Smooth muscle cell (in vitro differentiated cells): ENCODE data around the gene SIRPB1. TPM values are rescaled to one million over a fixed set of nuclear protein-coding genes. Genes with fewer than 3 reads are reported as not detected.

ENCODE experiments used
- DNase-seq: peaks from one replicate; lab custom pipeline; 2025; ENCODE audit not compliant: unreplicated experiment; lab: John Stamatoyannopoulos, UW
- H2AFZ ChIP-seq: fragments of 200-600 bp; sonication (generic); 2 replicates; pipeline ENCODE4 v1.6.0; 2016; ENCODE audit warnings: antibody characterized with exemption, low read depth, mild to moderate bottlenecking
- H3F3A ChIP-seq: fragments of 200-600 bp; sonication (generic); 2 replicates; pipeline ENCODE4 v1.6.0; 2017; ENCODE audit warnings: antibody characterized with exemption, low read depth
- H3K27ac ChIP-seq: fragments of 200-600 bp; sonication (generic); 2 replicates; pipeline ENCODE4 v1.5.1; 2016; ENCODE audit warnings: low read depth, mild to moderate bottlenecking
- H3K27me3 ChIP-seq: fragments of 200-600 bp; sonication (generic); 2 replicates; pipeline ENCODE4 v1.6.1; 2016; ENCODE audit warnings: low read depth, mild to moderate bottlenecking
- H3K36me3 ChIP-seq: fragments of 200-600 bp; sonication (generic); 2 replicates; pipeline ENCODE4 v1.5.1; 2016; ENCODE audit warnings: low read depth
- H3K4me1 ChIP-seq: fragments of 200-600 bp; sonication (generic); 2 replicates; pipeline ENCODE4 v1.5.1; 2016; ENCODE audit warnings: low read depth
- H3K4me2 ChIP-seq: fragments of 200-600 bp; sonication (generic); 2 replicates; pipeline ENCODE4 v1.6.0; 2016; ENCODE audit warnings: mild to moderate bottlenecking
- H3K4me3 ChIP-seq: fragments of 200-600 bp; sonication (generic); 2 replicates; pipeline ENCODE4 v1.5.1; 2016; ENCODE audit warnings: mild to moderate bottlenecking
- H3K79me2 ChIP-seq: fragments of 200-600 bp; sonication (generic); 2 replicates; pipeline ENCODE4 v1.6.0; 2016; ENCODE audit warnings: low read depth, mild to moderate bottlenecking
- H3K9ac ChIP-seq: fragments of 200-600 bp; sonication (generic); 2 replicates; pipeline ENCODE4 v1.6.0; 2016; ENCODE audit warnings: low read depth
- H3K9me3 ChIP-seq: fragments of 200-600 bp; sonication (generic); replicated peaks from 2 replicates; pipeline ENCODE4 v1.5.1; 2016; ENCODE audit warnings: low read depth
- H4K20me1 ChIP-seq: fragments of 200-600 bp; sonication (generic); 2 replicates; pipeline ENCODE4 v1.6.0; 2016; ENCODE audit warnings: low read depth
- WGBS: methylation state at CpG from one replicate; pipeline ENCODE4 v1.1.7; 2016; ENCODE audit warnings: low lambda C conversion rate; 5-methylcytosine and 5-hydroxymethylcytosine counted together
- polyA plus RNA-seq: library from polyadenylated mRNA; unstranded; fragments of >200 nt; fragmentation: Nextera tagmentation; extraction: Ambion mirVana; gene quantifications from 2 replicates; pipeline ENCODE4 v1.2.1, GENCODE V29; 2016
- total RNA-seq: library from RNA; depleted of rRNA; stranded (reverse); fragments of >200 nt; gene quantifications from 2 replicates; pipeline ENCODE4 v1.2.3, GENCODE V29; 2014
- TF ChIP-seq, protein P1 (sequence below): fragments of 200-600 bp; sonication (generic); IDR thresholded peaks from 2 replicates; pipeline ENCODE4 v1.5.1; 2017; ENCODE audit warnings: borderline replicate concordance, mild to moderate bottlenecking, antibody characterized with exemption; ENCODE audit not compliant: insufficient read depth, poor library complexity, severe bottlenecking

The SIRPB1 gene
- total RNA-seq (0.18 and 0.49 TPM in 2 replicates), polyA plus RNA-seq (0.61 and 1.3 TPM in 2 replicates)

GRCh38 chr20:1619861-1620444 lies at the start of gene SIRPB1:
SIRPB1 (minus strand) TSS chr20:1620009; CDS start chr20:1619944, 65 bp downstream.
- no peaks in the 10 kb centered on the region for H4K20me1 ChIP-seq
- H3K27me3 ChIP-seq, result no peaks in the 10 kb centered on the region
- H3K4me1 ChIP-seq, result no peaks in the 10 kb centered on the region
- WGBS, result 84% methylated on average over 5 of the region's 5 CpGs
- no peak within 1 kb of the TSS for H3K4me2 ChIP-seq
- H3K9ac ChIP-seq, result no peak within 1 kb of the TSS
- H3K9me3 ChIP-seq, result no peaks in the 10 kb centered on the region
- DNase-seq, result no peak
- no peaks in the 10 kb centered on the region for H3F3A ChIP-seq
- no peak within 1 kb of the TSS for H3K27ac ChIP-seq
- TF ChIP-seq, protein P1, sequence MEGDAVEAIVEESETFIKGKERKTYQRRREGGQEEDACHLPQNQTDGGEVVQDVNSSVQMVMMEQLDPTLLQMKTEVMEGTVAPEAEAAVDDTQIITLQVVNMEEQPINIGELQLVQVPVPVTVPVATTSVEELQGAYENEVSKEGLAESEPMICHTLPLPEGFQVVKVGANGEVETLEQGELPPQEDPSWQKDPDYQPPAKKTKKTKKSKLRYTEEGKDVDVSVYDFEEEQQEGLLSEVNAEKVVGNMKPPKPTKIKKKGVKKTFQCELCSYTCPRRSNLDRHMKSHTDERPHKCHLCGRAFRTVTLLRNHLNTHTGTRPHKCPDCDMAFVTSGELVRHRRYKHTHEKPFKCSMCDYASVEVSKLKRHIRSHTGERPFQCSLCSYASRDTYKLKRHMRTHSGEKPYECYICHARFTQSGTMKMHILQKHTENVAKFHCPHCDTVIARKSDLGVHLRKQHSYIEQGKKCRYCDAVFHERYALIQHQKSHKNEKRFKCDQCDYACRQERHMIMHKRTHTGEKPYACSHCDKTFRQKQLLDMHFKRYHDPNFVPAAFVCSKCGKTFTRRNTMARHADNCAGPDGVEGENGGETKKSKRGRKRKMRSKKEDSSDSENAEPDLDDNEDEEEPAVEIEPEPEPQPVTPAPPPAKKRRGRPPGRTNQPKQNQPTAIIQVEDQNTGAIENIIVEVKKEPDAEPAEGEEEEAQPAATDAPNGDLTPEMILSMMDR, result no peak
- H3K4me3 ChIP-seq, result no peak within 1 kb of the TSS
- no peaks in the 10 kb centered on the region for H3K79me2 ChIP-seq
- H3K36me3 ChIP-seq, result no peaks in the 10 kb centered on the region
- no peak within 1 kb of the TSS for H2AFZ ChIP-seq

DNA sequence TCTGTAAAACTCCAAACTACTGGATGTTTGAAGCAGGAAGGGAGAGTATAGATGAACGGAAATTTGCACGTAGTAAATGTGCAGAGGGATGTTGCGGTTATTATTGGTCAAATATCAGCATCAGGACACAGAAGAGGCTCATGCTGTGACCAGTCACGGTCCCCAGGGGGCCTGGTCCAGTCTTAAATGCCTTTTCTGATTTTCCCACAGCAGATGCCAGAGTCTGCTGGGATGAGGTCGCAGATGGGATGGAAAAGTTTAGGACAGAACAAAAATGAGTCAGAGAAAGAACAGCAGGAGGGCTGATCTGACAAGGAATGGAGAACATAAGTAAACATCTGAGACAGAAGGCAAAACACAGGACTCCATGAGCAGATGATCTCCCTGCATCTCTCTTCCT lies 49.5 kb upstream of the SIRPB1 start:
- DNase-seq, result no peak
- Histone ChIP-seq H3K27me3 (no peaks in the 10 kb centered on the region), H3K4me1 (no peaks in the 10 kb centered on the region), H3K9ac (no peak overlapping the region), H3K4me2 (no peak overlapping the region), H3K36me3 (no peaks in the 10 kb centered on the region), H2AFZ (no peak overlapping the region), H3K4me3 (no peak overlapping the region), H3K9me3 (no peaks in the 10 kb centered on the region), H3F3A (no peaks in the 10 kb centered on the region), H3K27ac (no peak overlapping the region), H3K79me2 (no peaks in the 10 kb centered on the region), H4K20me1 (no peaks in the 10 kb centered on the region)
- TF ChIP-seq, protein P1, result no peak
- 75% methylated on average over 5 of the region's 5 CpGs for WGBS

DNA sequence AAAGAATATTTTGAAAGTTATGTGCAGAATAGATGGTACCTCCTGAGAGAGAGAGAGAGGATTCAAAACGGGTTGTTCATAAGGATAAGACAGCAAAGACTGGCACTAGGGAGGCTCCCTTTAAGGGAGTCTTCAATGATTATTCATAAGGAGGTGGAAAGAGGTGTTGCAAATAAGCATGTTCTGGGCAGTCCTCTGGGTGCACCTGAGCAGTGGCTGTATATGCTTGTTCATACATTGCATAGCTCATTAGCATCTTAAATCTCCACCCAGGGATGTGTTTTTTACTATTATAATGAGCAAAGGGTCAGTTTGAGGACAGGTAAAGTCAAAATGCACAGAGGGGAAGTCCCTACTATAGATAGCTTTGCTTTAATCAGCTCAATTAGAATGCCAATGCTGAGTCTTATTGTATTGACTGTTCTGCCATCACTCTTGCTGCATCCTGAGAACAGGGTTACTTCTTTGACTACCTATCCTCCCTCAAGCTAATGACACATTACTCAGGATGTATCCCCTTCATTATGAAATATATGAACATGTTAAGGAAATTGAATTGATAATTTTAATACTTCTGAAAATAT lies 47.8 kb upstream of the SIRPB1 start:
- Histone ChIP-seq H3K36me3 (no peaks in the 10 kb centered on the region), H3F3A (no peaks in the 10 kb centered on the region), H3K4me2 (no peak overlapping the region), H3K79me2 (no peaks in the 10 kb centered on the region), H3K27ac (no peak overlapping the region), H2AFZ (no peak overlapping the region), H3K4me1 (no peaks in the 10 kb centered on the region), H3K9ac (no peak overlapping the region), H3K27me3 (no peaks in the 10 kb centered on the region), H3K9me3 (no peaks in the 10 kb centered on the region), H4K20me1 (no peaks in the 10 kb centered on the region), H3K4me3 (no peak overlapping the region)
- DNase-seq, result no peak
- 66% methylated on average over 1 of the region's 1 CpG for WGBS
- TF ChIP-seq, protein P1, result no peak

DNA sequence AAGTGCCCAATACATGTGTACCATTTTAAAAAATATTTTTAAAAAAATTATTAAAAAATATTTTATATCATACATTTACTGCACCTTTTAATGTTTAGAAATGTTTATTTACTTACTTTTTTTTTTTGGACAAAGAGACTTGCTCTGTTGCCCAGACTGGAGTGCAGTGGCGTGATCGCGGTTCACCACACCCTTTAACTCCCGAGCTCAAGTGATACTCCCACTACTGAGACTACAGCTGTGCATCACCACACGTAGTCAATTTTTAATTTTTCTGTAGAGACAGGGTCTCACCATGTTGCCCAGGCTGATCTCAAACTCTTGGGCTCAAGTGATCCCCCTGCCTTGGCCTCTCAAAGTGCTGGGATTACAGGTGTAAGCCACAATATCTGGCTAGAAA lies 47.0 kb upstream of the SIRPB1 start:
- no peak overlapping the region for H3K9ac ChIP-seq
- no peaks in the 10 kb centered on the region for H3K27me3 ChIP-seq
- H2AFZ ChIP-seq, result no peak overlapping the region
- no peak for DNase-seq
- WGBS, result 85% methylated on average over 5 of the region's 5 CpGs
- no peak overlapping the region for H3K27ac ChIP-seq
- no peaks in the 10 kb centered on the region for H3K4me1 ChIP-seq
- no peaks in the 10 kb centered on the region for H3K36me3 ChIP-seq
- TF ChIP-seq, protein P1, result no peak
- H3K79me2 ChIP-seq, result no peaks in the 10 kb centered on the region
- H3K9me3 ChIP-seq, result no peaks in the 10 kb centered on the region
- no peak overlapping the region for H3K4me2 ChIP-seq
- H3F3A ChIP-seq, result no peaks in the 10 kb centered on the region
- H3K4me3 ChIP-seq, result no peak overlapping the region
- H4K20me1 ChIP-seq, result no peaks in the 10 kb centered on the region
